IMR-90 (cell line): ENCODE results near the gene PAK4. TPM values are rescaled to one million over a fixed set of nuclear protein-coding genes. Genes with fewer than 3 reads are reported as not detected.

ENCODE experiments used
- ATAC-seq: fragments of 200-7000 bp; cut with Tn5 transposase; 2 replicates; pipeline ENCODE4 v1.9.1; 2020; ENCODE audit warnings: low read depth, mild to moderate bottlenecking, moderate library complexity
- BruUV-seq: library from RNA; stranded (reverse); fragments of 400-500 nt; replicated peaks from 2 replicates; lab custom pipeline; 2021; lab: Mats Ljungman, UMichigan
- CTCF ChIA-PET: fragments of 300-600 bp; formaldehyde crosslinking; extraction: SDS; loops from one replicate; lab custom pipeline; 2021; ENCODE audit warnings: antibody characterized with exemption; lab: Yijun Ruan, JAX
- POLR2A ChIA-PET: fragments of 300-600 bp; sonication (Branson Sonifier 250); formaldehyde crosslinking; loops from one replicate; lab custom pipeline; 2022; ENCODE audit warnings: antibody characterized with exemption; ENCODE audit not compliant: unreplicated experiment; lab: Charles Lee
- DNase-seq: peaks from one replicate; pipeline ENCODE4 v3.0.0; 2013
- H2AFZ ChIP-seq: replicated peaks from 2 replicates; pipeline ENCODE3; 2013; ENCODE audit warnings: low read length, mild to moderate bottlenecking; ENCODE audit not compliant: poor library complexity
- H2AK5ac ChIP-seq: 2 replicates; pipeline ENCODE4 v1.6.1; 2013; ENCODE audit warnings: low read depth, low read length, inconsistent platforms
- H2AK9ac ChIP-seq: replicated peaks from 2 replicates; pipeline ENCODE3; 2013; ENCODE audit warnings: mild to moderate bottlenecking, low read depth, low read length, moderate library complexity; ENCODE audit not compliant: poor library complexity
- H2BK120ac ChIP-seq: 2 replicates; pipeline ENCODE4 v1.6.1; 2013; ENCODE audit warnings: low read depth, low read length, inconsistent platforms
- H2BK15ac ChIP-seq: 3 replicates; pipeline ENCODE4 v1.6.1; 2013; ENCODE audit warnings: low read depth, low read length, inconsistent platforms
- H2BK20ac ChIP-seq: 2 replicates; pipeline ENCODE4 v1.6.1; 2013; ENCODE audit warnings: low read depth, mild to moderate bottlenecking, inconsistent platforms, low read length, moderate library complexity
- H2BK5ac ChIP-seq: 2 replicates; pipeline ENCODE4 v1.6.1; 2013; ENCODE audit warnings: mild to moderate bottlenecking, low read depth, low read length, inconsistent platforms; ENCODE audit not compliant: poor library complexity, severe bottlenecking
- H3K14ac ChIP-seq: replicated peaks from 2 replicates; pipeline ENCODE4 v1.6.1; 2013; ENCODE audit warnings: low read depth, low read length, inconsistent platforms
- H3K18ac ChIP-seq: 2 replicates; pipeline ENCODE4 v1.6.1; 2013; ENCODE audit warnings: low read depth, low read length, control low read depth
- H3K23ac ChIP-seq: 2 replicates; pipeline ENCODE4 v1.6.1; 2013; ENCODE audit warnings: low read depth, low read length, inconsistent platforms
- H3K27ac ChIP-seq: 2 replicates; pipeline ENCODE4 v1.5.1; 2013; ENCODE audit warnings: mild to moderate bottlenecking, control low read depth, low read length; ENCODE audit not compliant: insufficient read depth
- H3K27me3 ChIP-seq: 2 replicates; pipeline ENCODE4 v1.6.1; 2013; ENCODE audit warnings: low read length; ENCODE audit not compliant: control insufficient read depth, insufficient read depth
- H3K36me3 ChIP-seq: 2 replicates; pipeline ENCODE4 v1.6.1; 2013; ENCODE audit warnings: low read length, mixed read lengths; ENCODE audit not compliant: control insufficient read depth, insufficient read depth
- H3K4ac ChIP-seq: 2 replicates; pipeline ENCODE4 v1.6.1; 2013; ENCODE audit warnings: low read depth, low read length, inconsistent platforms
- H3K4me1 ChIP-seq: 2 replicates; pipeline ENCODE4 v1.6.1; 2013; ENCODE audit warnings: low read length, mixed read lengths; ENCODE audit not compliant: control insufficient read depth, insufficient read depth
- H3K4me2 ChIP-seq: 2 replicates; pipeline ENCODE4 v1.6.1; 2013; ENCODE audit warnings: low read depth, mild to moderate bottlenecking, control low read depth, low read length, moderate library complexity
- H3K4me3 ChIP-seq: 2 replicates; pipeline ENCODE4 v1.5.1; 2013; ENCODE audit warnings: low read depth, mild to moderate bottlenecking, control low read depth, low read length, moderate library complexity; ENCODE audit not compliant: insufficient read depth
- H3K56ac ChIP-seq: 2 replicates; pipeline ENCODE4 v1.6.1; 2013; ENCODE audit warnings: low read length, inconsistent platforms; ENCODE audit not compliant: insufficient read depth; ENCODE audit errors: extremely low read depth
- H3K79me1 ChIP-seq, 2 experiments: 2 replicates each; pipeline ENCODE4 v1.6.1; 2013; ENCODE audit warnings: low read length in 2 of 2, inconsistent platforms in 1 of 2, low read depth in 1 of 2
- H3K9ac ChIP-seq: 2 replicates; pipeline ENCODE4 v1.6.1; 2013; ENCODE audit warnings: low read depth, low read length, control low read depth
- H3K9me1 ChIP-seq: 2 replicates; pipeline ENCODE4 v1.6.1; 2013; ENCODE audit warnings: low read length, inconsistent platforms; ENCODE audit not compliant: insufficient read depth
- H3K9me3 ChIP-seq: 2 replicates; pipeline ENCODE4 v1.6.1; 2013; ENCODE audit warnings: low read length; ENCODE audit not compliant: control insufficient read depth, insufficient read depth
- H4K20me1 ChIP-seq: 2 replicates; pipeline ENCODE4 v1.6.1; 2013; ENCODE audit warnings: low read length, inconsistent platforms; ENCODE audit not compliant: insufficient read depth
- H4K5ac ChIP-seq: 2 replicates; pipeline ENCODE4 v1.6.1; 2013; ENCODE audit warnings: mild to moderate bottlenecking, low read depth, low read length, control low read depth
- H4K8ac ChIP-seq, 2 experiments: 2 replicates each; pipeline ENCODE4 v1.6.1; 2013; ENCODE audit warnings: low read depth in 2 of 2, low read length in 2 of 2, control low read depth in 1 of 2, inconsistent platforms in 1 of 2
- H4K91ac ChIP-seq: 2 replicates; pipeline ENCODE4 v1.6.1; 2013; ENCODE audit warnings: low read depth, low read length, inconsistent platforms; ENCODE audit not compliant: insufficient read depth
- MAFK ChIP-seq: IDR thresholded peaks from 2 replicates; pipeline ENCODE4 v1.6.1; 2012; ENCODE audit warnings: low read depth, low read length, improper control_type of control experiment
- WGBS, 2 experiments: methylation state at CpG; one replicate each; pipeline versions ENCODE4 v1.1.5 to v1.1.7; 2013; ENCODE audit warnings: missing lambda C conversion rate in 2 of 2; ENCODE audit not compliant: insufficient read length in 1 of 2; ENCODE audit errors: extremely low coverage in 2 of 2; 5-methylcytosine and 5-hydroxymethylcytosine counted together
- dilution Hi-C: fragments of 300-500 bp; cut with HindIII; formaldehyde crosslinking; loops from one replicate; pipeline ENCODE4 v1.14.3; 2018; ENCODE audit warnings: low sequenced_read_pairs; ENCODE audit not compliant: unreplicated experiment
- in situ Hi-C: fragments of 300-500 bp; cut with MboI; formaldehyde crosslinking; loops from 3 replicates; pipeline ENCODE4 v1.14.3; 2019; ENCODE audit warnings: low sequenced_read_pairs, inconsistent platforms, mixed read lengths
- intact Hi-C: fragments of 100-400 bp; cut with micrococcal nuclease; formaldehyde crosslinking; loops from 2 replicates; pipeline ENCODE4 v1.10.0; 2022
- polyA plus RNA-seq, 3 experiments: library from polyadenylated mRNA; depleted of rRNA; stranded (reverse); fragments of >200 nt; gene quantifications; 2 replicates each; pipeline ENCODE4 v1.2.3, GENCODE V29; 2012; ENCODE audit warnings: low replicate concordance in 1 of 3
- total RNA-seq: library from RNA; depleted of rRNA; stranded (reverse); fragments of >200 nt; gene quantifications from 2 replicates; pipeline ENCODE4 v1.2.3, GENCODE V29; 2012

The PAK4 gene
- total and polyA plus RNA-seq, 2 of the 4 experiments (the other 2 are of a cell fraction), result 2.0 to 27.2 TPM

GRCh38 chr19:39183104-39183503 is 57.5 kb downstream of the PAK4 start:
- DNase-seq (no peak), ATAC-seq (no peak)
- BruUV-seq, result no TSS peak
- Histone ChIP-seq H3K9me1 (no peaks in the 10 kb centered on the region), H2AK5ac (no peak overlapping the region), H3K27me3 (no peaks in the 10 kb centered on the region), H4K8ac (no peak overlapping the region), H2AK9ac (no peak overlapping the region), H2BK15ac (no peak overlapping the region), H3K18ac (no peak overlapping the region), H3K4ac (no peak overlapping the region), H3K4me3 (no peak overlapping the region), H3K14ac (no peak overlapping the region), H3K4me2 (no peak overlapping the region), H4K20me1 (no peaks in the 10 kb centered on the region), H2BK120ac (no peak overlapping the region), H3K36me3 (peaks cover 21% of the 10 kb centered on the region), H3K4me1 (no peaks in the 10 kb centered on the region), H2BK5ac (no peak overlapping the region), H4K5ac (no peak overlapping the region), H2AFZ (no peak overlapping the region), H3K79me1 (no peaks in the 10 kb centered on the region), H3K27ac (no peak overlapping the region), H3K56ac (no peak overlapping the region), H3K9me3 (no peaks in the 10 kb centered on the region), H3K9ac (no peak overlapping the region), H3K23ac (no peak overlapping the region), H4K91ac (no peak overlapping the region), H2BK20ac (no peak overlapping the region)
- dilution Hi-C loops, result no loop called here
- WGBS, 2 experiments, result 100% methylated on average over 1 of the region's 8 CpGs; no CpG with 5 or more reads in 1 of the 2 experiments
- intact Hi-C loops, result no loop called here
- in situ Hi-C loops, result no loop called here
- CTCF ChIA-PET, result no interaction called here
- TF ChIP-seq MAFK, result no peak
- POLR2A ChIA-PET, result no interaction called here
